Renal cortex interstitium (tissue), 15 donors: ENCODE measurements around the gene HADHB. TPM values are rescaled to one million over a fixed set of nuclear protein-coding genes. Genes with fewer than 3 reads are reported as not detected.

ENCODE experiments used
- DNase-seq, 11 donors: peaks; one replicate each; pipeline ENCODE4 v3.0.0-alpha.2; 2013; ENCODE audit warnings: low read depth in 9 of 11, low spot score in 4 of 11; ENCODE audit errors: extremely low read depth in 1 of 11
- long read RNA-seq, 16 experiments: transcript quantifications; one replicate each; lab custom pipeline, GENCODE V29; 2026
- polyA plus RNA-seq, 3 donors: library from polyadenylated mRNA; unstranded; fragments of 120-200 nt; gene quantifications; one replicate each; pipeline ENCODE4 v1.2.1, GENCODE V29; 2013; ENCODE audit not compliant: insufficient read length in 3 of 3

The HADHB gene
- 100 to 1,000 TPM; 153 to 168 (median 165) TPM for polyA plus RNA-seq
- long read RNA-seq, donor 1, transcript HADHB-201 (16 exons, 2,044 nt): major isoform, 18 of 29 reads
- long read RNA-seq, donor 1, partial matches to known transcripts: 9 of 29 reads
- long read RNA-seq, donor 1, other reads (novel, unspliced or antisense): 0 of 29 reads
- long read RNA-seq, donor 2, transcript HADHB-201 (16 exons, 2,044 nt): major isoform, 27 of 46 reads
- long read RNA-seq, donor 2, partial matches to known transcripts: 15 of 46 reads
- long read RNA-seq, donor 2, other reads (novel, unspliced or antisense): 0 of 46 reads
- long read RNA-seq, donor 3, transcript HADHB-201 (16 exons, 2,044 nt): major isoform, 42 of 60 reads
- long read RNA-seq, donor 3, partial matches to known transcripts: 17 of 60 reads
- long read RNA-seq, donor 3, other reads (novel, unspliced or antisense): 0 of 60 reads
- long read RNA-seq, donor 4, transcript HADHB-201 (16 exons, 2,044 nt): major isoform, 27 of 33 reads
- long read RNA-seq, donor 4, partial matches to known transcripts: 5 of 33 reads
- long read RNA-seq, donor 4, other reads (novel, unspliced or antisense): 0 of 33 reads
- long read RNA-seq, donor 5: 0 reads
- long read RNA-seq, donor 6, transcript HADHB-201 (16 exons, 2,044 nt): major isoform, 38 of 77 reads
- long read RNA-seq, donor 6, partial matches to known transcripts: 38 of 77 reads
- long read RNA-seq, donor 6, other reads (novel, unspliced or antisense): 0 of 77 reads
- long read RNA-seq, donor 7, transcript HADHB-201 (16 exons, 2,044 nt): major isoform, 47 of 66 reads
- long read RNA-seq, donor 7, partial matches to known transcripts: 17 of 66 reads
- long read RNA-seq, donor 7, other reads (novel, unspliced or antisense): 0 of 66 reads
- long read RNA-seq, donor 8, transcript HADHB-201 (16 exons, 2,044 nt): major isoform, 62 of 101 reads
- long read RNA-seq, donor 8, partial matches to known transcripts: 29 of 101 reads
- long read RNA-seq, donor 8, other reads (novel, unspliced or antisense): 0 of 101 reads
- long read RNA-seq, donor 9, transcript HADHB-201 (16 exons, 2,044 nt): major isoform, 24 of 25 reads
- long read RNA-seq, donor 9, partial matches to known transcripts: 0 of 25 reads
- long read RNA-seq, donor 9, other reads (novel, unspliced or antisense): 0 of 25 reads
- long read RNA-seq, donor 10, transcript HADHB-201 (16 exons, 2,044 nt): major isoform, 33 of 58 reads
- long read RNA-seq, donor 10, partial matches to known transcripts: 23 of 58 reads
- long read RNA-seq, donor 10, other reads (novel, unspliced or antisense): 0 of 58 reads
- long read RNA-seq, donor 11, transcript HADHB-201 (16 exons, 2,044 nt): major isoform, 20 of 21 reads
- long read RNA-seq, donor 11, partial matches to known transcripts: 0 of 21 reads
- long read RNA-seq, donor 11, other reads (novel, unspliced or antisense): 0 of 21 reads
- long read RNA-seq, donor 12, transcript HADHB-201 (16 exons, 2,044 nt): major isoform, 17 of 101 reads
- long read RNA-seq, donor 12, partial matches to known transcripts: 84 of 101 reads
- long read RNA-seq, donor 12, other reads (novel, unspliced or antisense): 0 of 101 reads
- long read RNA-seq, donor 13, transcript HADHB-201 (16 exons, 2,044 nt): major isoform, 43 of 80 reads
- long read RNA-seq, donor 13, partial matches to known transcripts: 34 of 80 reads
- long read RNA-seq, donor 13, other reads (novel, unspliced or antisense): 0 of 80 reads
- long read RNA-seq, donor 14, transcript HADHB-201 (16 exons, 2,044 nt): major isoform, 47 of 59 reads
- long read RNA-seq, donor 14, partial matches to known transcripts: 8 of 59 reads
- long read RNA-seq, donor 14, other reads (novel, unspliced or antisense): 0 of 59 reads
- long read RNA-seq, donor 15, transcript HADHB-201 (16 exons, 2,044 nt): major isoform, 18 of 18 reads
- long read RNA-seq, donor 15, partial matches to known transcripts: 0 of 18 reads
- long read RNA-seq, donor 15, other reads (novel, unspliced or antisense): 0 of 18 reads
- long read RNA-seq, donor 16, transcript HADHB-201 (16 exons, 2,044 nt): major isoform, 89 of 126 reads
- long read RNA-seq, donor 16, partial matches to known transcripts: 24 of 126 reads
- long read RNA-seq, donor 16, other reads (novel, unspliced or antisense): 11 of 126 reads

DNA sequence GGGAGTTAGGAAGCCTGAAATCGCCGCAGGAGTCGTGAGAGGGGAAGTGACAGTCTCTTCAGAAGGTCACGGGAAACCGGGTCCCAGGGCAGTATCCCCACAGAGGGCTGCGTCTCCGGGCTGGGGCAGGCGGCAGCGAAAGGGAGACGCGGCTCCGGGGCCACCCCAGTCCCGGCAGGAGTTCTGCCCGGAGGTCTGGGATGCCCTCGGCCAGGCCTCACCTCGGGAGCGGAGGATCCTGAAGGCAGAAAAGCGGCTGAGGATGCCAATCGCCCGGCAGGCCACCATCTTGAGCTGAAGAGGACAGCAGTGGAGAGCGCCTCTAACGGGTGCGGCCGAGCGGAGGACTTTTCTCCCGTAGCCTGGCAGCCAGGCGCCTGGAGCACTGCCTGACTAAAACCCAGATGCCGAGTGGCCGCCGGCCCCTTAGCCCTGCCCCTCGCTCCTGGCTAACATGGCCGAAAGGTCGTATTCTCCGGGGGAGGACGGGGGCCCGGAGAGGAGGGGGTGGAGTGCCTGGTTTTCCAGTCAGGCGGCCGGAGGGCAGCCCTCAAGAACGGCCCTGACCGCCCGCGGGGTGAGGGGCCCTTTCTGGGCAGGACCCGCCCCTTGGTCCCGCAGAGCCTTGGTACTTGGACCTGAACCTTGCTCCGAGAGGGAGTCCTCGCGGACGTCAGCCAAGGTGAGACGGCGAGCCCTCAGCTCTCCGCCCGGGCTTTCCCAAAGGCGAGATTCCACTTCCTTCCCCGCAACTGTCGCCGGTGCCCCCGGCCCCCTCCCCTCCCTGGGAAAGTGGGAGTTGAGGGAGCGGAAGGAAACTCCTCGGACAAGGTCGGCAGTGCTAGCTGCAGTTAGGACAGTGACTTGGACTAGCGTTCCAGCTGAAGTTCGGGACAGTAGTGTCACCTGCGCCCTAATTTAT, at the start of gene HADHB, which contains the start of gene HADHA:
Gene HADHB (plus strand): TSS at position 631 of the 922 bp plus-strand sequence. CDS start 9,316 bp downstream, outside the sequence.
Gene HADHA (minus strand): TSS at position 324 of the 922 bp plus-strand sequence. CDS start 36 bp downstream, at position 288.
- peak; percentile 71 to 89 (median 83) for DNase-seq

DNA sequence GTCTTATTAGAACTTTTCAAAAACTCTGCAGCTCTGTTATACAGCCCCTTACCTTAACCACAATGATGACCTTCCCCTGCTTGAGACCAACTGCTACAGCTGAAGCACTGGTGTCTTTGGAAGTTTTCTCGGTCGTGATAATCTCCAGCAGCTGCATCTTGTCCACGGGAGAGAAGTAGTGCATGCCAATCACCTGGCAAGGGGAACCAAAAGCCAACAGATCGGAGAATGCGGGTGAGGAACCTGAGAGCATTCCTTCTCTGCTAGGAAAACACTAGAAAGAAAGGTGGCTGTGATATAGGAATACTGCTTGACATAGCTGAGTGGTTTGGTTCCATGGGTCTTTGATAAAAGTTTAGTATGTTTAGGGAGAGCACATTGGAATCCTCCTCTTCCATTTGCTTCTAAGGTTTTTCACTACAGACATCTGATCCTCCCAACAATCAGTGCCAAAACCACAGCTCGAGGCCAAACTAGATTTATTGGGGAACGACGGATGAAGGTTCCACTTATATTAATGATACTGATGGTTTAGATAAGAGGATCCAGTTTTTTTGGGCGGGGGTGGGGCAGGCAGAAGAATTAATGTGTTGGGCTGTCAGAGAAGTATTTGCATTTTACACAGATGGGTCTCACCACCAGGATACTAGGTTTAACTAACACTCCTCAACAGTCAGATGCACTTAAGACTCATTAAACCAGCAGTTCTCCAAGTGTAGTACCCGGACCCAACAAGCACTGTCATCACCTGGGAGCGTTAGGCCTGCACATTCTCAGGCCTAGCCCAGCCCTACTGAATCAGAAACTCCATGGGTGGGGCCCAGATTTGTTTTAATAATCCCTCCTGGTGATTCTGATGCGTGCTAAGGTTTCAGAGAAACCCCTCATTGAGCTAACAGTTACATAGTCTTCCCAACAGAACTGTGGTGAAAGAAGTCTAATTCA, 49.4 kb upstream of the HADHB start:
- no peak for DNase-seq

DNA sequence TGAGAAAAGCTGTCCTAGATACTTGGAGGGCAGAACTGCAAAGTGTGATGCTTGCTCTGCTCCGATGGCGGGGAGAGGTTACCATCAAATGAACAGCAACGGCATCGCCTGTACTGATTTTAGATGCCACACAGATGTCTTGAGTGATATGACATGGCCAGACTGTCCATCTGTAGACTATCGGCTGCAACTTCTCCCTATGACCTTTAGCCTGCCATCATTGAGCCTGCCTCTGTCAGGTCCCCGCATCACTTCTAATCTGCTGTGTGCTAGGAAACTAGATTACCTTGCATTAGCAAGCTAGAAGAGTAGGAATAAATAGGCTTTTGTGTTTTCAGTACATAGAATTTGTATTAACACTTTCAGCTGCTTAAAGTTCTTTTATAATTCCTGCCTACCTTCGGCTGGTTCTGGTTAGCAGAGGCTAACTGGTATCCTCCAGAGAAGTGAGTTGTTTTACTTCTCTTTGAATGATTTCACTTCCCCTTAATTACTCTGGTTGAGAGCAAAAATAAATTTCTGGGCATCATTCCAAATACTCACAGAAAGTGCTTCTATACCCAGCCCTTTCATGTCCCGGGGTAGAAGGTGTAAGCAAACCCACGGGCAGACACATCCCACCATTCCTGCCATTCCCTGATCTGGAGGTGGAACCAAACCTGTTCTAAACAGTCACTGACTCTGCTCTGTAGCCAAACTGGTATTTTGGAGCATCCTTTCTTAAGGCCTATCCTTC, 47.9 kb upstream of the HADHB start:
- no peak for DNase-seq

DNA sequence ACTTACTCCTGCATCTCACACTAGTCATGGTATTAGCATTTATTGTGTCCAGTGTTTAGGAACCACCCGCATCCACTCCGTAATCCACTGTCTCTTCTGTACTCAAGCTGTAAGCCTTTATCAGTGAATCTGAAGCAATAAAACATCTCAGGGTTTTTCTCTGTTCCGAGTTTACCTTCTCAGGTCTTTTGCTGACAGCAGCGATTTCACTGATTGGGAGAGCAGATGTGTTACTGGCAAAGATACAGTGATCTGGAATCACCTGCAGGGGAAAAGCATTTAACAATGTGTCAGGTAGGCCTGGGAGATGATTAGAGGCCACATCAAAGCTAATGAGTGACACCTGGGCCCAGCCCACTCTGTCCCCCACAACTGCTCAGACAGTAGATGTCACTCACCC, 47.2 kb upstream of the HADHB start:
- DNase-seq: no peak

DNA sequence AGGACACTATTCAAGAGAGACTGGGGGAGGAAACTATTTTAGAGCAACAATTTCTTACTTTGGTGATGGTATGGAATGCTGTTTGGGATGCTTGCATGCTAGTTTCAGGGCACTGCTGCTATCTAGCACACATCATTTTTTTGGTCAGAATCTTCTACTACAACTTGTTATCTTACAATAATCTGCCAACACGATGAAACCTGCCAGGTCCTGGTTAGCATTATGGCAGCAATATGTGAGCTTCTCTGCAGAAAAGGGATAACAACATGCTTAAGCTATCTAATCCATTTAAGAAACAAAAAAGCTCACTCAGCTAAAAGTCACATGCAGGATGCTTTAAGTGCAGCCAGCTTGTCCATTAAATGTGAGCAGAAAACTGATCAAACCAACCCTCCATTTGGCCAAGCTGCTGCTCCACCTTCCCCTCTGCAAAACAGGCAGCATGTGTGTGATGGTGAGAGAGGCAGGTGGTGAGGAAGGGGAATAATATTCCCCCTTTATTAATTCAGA, 41.7 kb upstream of the HADHB start:
- no peak for DNase-seq

DNA sequence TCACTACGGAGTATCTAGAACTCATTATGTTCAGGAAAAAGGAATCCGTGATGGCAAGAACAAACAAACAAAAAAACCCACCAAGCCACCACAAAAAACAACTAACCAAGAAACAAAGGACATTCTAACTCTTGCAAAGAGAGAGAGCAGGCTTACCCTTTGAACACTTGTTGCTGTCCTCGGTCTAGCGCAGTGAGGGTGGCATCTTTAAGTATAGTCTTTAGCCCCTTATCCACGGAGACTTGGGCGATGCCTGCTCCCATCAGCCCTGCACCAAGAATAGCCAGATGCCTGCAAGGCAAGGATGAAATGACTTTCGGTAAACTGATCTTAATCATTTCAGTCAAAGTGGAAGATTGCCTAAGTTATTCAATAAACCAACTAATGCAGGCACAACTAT, 40.8 kb upstream of the HADHB start:
- DNase-seq: no peak

DNA sequence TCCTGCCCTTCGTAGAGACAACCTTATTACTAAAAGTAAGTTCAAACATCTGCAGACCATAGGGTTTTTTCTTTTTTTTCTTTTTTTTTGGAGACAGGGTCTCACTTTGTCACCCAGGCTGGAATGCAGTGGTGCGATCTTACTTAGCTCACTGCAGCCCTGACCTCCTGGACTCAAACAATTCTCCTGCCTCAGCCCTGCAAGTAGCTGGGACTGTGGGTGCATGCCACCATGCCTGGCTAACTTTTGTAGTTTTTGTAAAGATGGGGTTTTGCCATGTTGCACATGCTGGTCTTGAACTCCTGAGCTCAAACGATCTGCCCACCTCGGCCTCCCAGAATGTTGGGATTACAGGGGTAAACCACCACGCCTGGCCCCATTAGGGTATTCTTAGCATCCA, 32.7 kb upstream of the HADHB start:
- no peak for DNase-seq

DNA sequence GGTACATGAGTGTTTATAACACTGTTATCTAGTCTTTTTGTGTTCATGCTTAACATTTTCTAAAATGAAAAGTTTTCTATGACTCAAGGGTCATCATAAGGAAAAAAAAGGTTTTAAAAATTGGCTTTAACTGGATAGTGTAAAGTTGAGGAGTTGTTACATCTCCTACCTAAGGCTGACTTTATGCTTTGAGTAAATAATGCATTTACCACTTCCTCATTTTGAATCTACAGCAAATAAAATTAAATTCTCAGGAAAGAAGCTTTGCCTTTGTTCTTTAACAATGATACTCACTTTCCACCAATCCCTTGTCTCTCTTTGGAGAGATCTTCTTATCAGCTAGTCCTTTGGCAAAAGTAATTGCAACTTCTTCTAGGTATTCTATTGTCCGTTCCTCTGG, 30.0 kb upstream of the HADHB start:
- DNase-seq: no peak

DNA sequence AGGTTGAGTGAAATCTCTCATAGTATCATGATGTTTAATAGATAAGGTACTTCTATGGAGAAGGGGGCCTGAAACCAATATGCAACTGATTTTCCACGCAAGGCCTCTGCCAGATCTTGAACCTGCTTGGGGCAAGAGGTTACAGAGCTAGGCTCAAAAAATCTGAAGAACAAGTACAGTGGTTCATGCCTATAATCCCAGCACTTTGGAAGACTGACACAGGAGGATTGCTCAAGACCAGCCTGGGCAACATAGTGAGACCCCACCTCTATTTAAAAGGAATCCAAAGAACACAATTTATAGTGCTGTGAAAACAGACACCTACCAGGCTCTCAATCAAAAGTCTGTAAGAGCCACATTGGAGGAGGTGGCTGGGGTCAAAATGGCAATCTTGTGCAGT, 28.9 kb upstream of the HADHB start:
- no peak for DNase-seq

DNA sequence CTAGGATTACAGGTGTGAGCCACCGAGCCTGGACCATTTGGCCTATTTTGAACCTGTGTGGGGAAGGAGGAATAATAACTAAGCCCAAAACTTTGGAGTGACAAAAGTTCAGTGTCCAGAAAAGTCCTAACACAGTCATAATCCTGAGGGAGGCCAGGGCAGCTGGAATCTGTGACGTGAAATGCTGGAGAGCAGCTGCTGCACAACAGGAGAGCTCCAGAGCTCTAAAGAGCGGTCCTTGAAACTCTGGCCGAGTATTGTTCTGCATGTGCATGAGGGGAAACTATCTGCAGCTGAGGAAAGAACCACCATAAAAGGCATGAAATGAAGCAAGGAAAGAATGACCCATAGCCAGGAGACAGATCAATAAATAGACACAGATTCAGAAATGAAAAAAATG, 28.2 kb upstream of the HADHB start:
- no peak for DNase-seq

DNA sequence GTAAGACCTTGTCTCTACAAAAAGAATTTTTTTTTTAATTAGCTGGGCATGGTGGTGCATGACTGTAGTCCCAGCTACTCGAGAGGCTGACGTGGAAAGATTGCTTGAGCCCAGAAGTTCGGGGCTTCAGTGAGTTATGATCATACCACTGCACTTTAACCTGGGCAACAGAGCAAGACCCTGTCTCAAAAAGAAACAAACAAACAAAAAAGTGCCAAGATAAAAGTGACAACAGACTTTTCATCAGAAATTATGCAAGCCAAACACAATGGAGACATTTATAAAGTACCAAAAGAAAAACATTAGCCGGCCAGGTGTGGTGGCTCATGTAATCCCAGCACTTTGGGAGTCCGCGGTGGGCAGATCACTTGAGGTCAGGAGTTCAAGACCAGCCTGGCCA, 27.0 kb upstream of the HADHB start:
- no peak for DNase-seq

DNA sequence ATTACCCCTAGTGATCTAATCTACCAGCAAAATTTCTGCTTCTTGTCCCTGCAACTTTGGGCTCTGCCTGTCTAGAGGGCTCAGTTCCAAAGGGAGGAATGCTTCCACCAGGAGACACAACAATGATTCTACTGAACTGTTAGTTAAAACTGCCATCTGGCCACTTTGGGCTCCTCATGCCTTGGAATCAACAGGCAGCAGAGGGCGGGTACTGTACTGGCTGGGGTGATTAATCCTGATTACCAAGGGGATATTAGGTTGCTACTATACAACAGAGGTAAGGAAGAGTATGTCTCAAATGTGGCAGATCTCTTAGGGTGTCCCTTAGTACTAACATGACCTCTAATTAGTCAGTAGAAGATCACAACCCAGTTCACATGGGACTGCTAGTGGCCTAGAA, 21.7 kb upstream of the HADHB start:
- DNase-seq: no peak

DNA sequence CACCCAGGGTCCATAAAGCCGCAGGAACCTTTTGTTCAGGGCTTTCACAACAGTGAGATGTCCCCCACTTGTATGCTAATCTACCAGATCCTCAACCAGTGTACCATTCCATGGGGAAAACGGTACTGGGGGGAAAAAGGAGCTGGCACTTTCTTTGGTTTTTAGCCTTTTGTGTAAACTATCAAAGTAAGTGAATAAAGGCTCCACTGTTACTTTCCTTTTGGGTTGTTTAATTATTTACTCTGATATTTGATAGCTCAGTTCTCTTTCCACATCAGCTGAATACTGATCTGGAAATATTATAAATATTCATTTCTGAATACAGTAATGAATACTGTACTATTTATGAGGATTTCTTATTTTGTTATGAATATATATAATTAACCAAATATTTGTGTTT, 20.6 kb upstream of the HADHB start:
- no peak for DNase-seq

DNA sequence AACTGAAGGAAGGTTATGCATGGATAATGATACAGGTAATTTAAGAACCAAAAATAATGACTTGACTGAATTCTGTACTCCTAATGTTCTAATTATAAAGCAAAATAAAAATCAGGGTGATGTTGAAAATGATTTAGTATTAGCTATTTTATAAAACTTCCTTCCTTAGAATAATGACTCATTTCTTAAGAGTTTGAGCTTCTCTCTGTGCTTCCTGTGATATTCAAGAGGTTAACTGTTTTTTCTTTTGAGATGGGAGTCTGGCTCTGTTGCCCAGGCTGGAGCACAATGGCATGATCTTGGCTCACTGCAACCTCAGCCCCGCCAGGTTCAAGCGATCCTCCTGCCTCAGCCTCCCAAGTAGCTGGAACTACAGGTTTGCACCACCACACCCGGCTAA, 15.1 kb upstream of the HADHB start:
- DNase-seq: no peak

DNA sequence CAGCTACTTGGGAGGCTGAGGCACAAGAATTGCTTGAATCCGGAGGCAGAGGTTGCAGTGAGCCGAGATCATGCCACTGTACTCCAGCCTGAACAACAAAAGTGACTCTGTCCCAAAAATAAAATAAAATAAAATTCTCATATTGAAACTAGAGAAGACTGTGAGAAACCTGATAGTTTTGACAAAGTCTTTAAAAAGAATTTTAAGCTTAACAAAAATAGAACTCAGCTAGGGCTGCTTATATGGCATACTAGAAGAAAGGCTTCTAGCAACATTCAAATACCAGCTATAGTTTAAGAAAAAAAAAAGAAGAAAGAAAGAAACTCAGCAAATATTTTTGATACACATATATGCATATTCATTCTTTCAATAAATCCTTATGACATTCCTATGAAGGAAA, 13.9 kb upstream of the HADHB start:
- DNase-seq: no peak
